H9 (cell line): Measurements from ENCODE around the gene SEPTIN12. TPM values are rescaled to one million over a fixed set of nuclear protein-coding genes. Genes with fewer than 3 reads are reported as not detected.
A peak's percentile ranks its signal among the peaks of the same experiment; 100 is the strongest.

Source experiments
- DNase-seq: peaks from one replicate; pipeline ENCODE4 v3.0.0-alpha.2; 2017
- H2AFZ ChIP-seq: one replicate; pipeline ENCODE4 v1.6.1; 2013; ENCODE audit warnings: mild to moderate bottlenecking, low read length, control low read depth, moderate library complexity
- H2AK5ac ChIP-seq: 2 replicates; pipeline ENCODE4 v1.6.1; 2013; ENCODE audit warnings: low read length, control low read depth, mixed read lengths; ENCODE audit not compliant: insufficient read length
- H2BK120ac ChIP-seq: one replicate; pipeline ENCODE4 v1.6.1; 2013; ENCODE audit warnings: low read depth, mild to moderate bottlenecking, low read length, control low read depth, inconsistent platforms; ENCODE audit not compliant: poor library complexity, severe bottlenecking
- H2BK12ac ChIP-seq: 2 replicates; pipeline ENCODE4 v1.6.1; 2013; ENCODE audit warnings: low read length, control low read depth, mixed read lengths, low read depth; ENCODE audit not compliant: insufficient read length
- H2BK15ac ChIP-seq: 2 replicates; pipeline ENCODE4 v1.6.1; 2013; ENCODE audit warnings: low read depth, low read length, control low read depth
- H2BK20ac ChIP-seq: one replicate; pipeline ENCODE4 v1.6.1; 2013; ENCODE audit warnings: low read depth, mild to moderate bottlenecking, low read length, control low read depth, inconsistent platforms; ENCODE audit not compliant: poor library complexity, severe bottlenecking
- H2BK5ac ChIP-seq: 2 replicates; pipeline ENCODE4 v1.6.1; 2013; ENCODE audit warnings: low read length, control low read depth, mixed read lengths; ENCODE audit not compliant: insufficient read length
- H3K14ac ChIP-seq: 2 replicates; pipeline ENCODE4 v1.6.1; 2013; ENCODE audit warnings: low read length, control low read depth; ENCODE audit not compliant: insufficient read depth
- H3K18ac ChIP-seq: 2 replicates; pipeline ENCODE4 v1.6.1; 2013; ENCODE audit warnings: low read depth, mild to moderate bottlenecking, mixed read lengths, low read length, control low read depth; ENCODE audit not compliant: insufficient read length
- H3K23ac ChIP-seq: 2 replicates; pipeline ENCODE4 v1.6.1; 2013; ENCODE audit warnings: low read length, control low read depth, mixed read lengths, low read depth; ENCODE audit not compliant: insufficient read length
- H3K23me2 ChIP-seq: 2 replicates; pipeline ENCODE4 v1.6.1; 2013; ENCODE audit warnings: low read depth, mild to moderate bottlenecking, mixed read lengths, low read length, control low read depth; ENCODE audit not compliant: insufficient read length, poor library complexity, severe bottlenecking
- H3K27ac ChIP-seq: 2 replicates; pipeline ENCODE4 v1.5.1; 2013; ENCODE audit warnings: low read length, control low read depth, mixed read lengths, low read depth; ENCODE audit not compliant: insufficient read length
- H3K27me3 ChIP-seq: 2 replicates; pipeline ENCODE4 v1.6.1; 2013; ENCODE audit warnings: low read length, control low read depth, inconsistent platforms; ENCODE audit not compliant: insufficient read depth
- H3K4ac ChIP-seq: 2 replicates; pipeline ENCODE4 v1.6.1; 2013; ENCODE audit warnings: low read depth, mild to moderate bottlenecking, control low read depth, inconsistent platforms, low read length, moderate library complexity
- H3K4me1 ChIP-seq: 2 replicates; pipeline ENCODE4 v1.6.1; 2013; ENCODE audit warnings: low read length, control low read depth, inconsistent platforms; ENCODE audit not compliant: insufficient read depth
- H3K4me2 ChIP-seq: 2 replicates; pipeline ENCODE4 v1.6.1; 2013; ENCODE audit warnings: low read length, control low read depth, mixed read lengths; ENCODE audit not compliant: insufficient read length, insufficient read depth
- H3K56ac ChIP-seq: 2 replicates; pipeline ENCODE4 v1.6.1; 2013; ENCODE audit warnings: low read depth, mild to moderate bottlenecking, mixed read lengths, low read length, control low read depth; ENCODE audit not compliant: insufficient read length
- H3K79me1 ChIP-seq: 2 replicates; pipeline ENCODE4 v1.6.1; 2013; ENCODE audit warnings: low read depth, mild to moderate bottlenecking, moderate library complexity, low read length, control low read depth, inconsistent platforms; ENCODE audit not compliant: insufficient read depth, poor library complexity, severe bottlenecking
- H3K79me2 ChIP-seq: 2 replicates; pipeline ENCODE4 v1.6.1; 2013; ENCODE audit warnings: low read length, control low read depth, inconsistent platforms; ENCODE audit not compliant: insufficient read depth
- H3K9ac ChIP-seq: 2 replicates; pipeline ENCODE4 v1.6.1; 2013; ENCODE audit warnings: low read length, control low read depth, mixed read lengths; ENCODE audit not compliant: insufficient read length; ENCODE audit errors: extremely low read depth
- H3K9me3 ChIP-seq: one replicate; pipeline ENCODE4 v1.6.1; 2013; ENCODE audit warnings: low read depth, low read length, inconsistent platforms; ENCODE audit not compliant: control insufficient read depth
- H3T11ph ChIP-seq: one replicate; pipeline ENCODE4 v1.6.1; 2013; ENCODE audit warnings: mild to moderate bottlenecking, low read length, control low read depth, inconsistent platforms
- H4K20me1 ChIP-seq: one replicate; pipeline ENCODE4 v1.6.1; 2013; ENCODE audit not compliant: control insufficient read depth, insufficient read length, insufficient read depth
- H4K5ac ChIP-seq: 2 replicates; pipeline ENCODE4 v1.6.1; 2013; ENCODE audit warnings: low read depth, mild to moderate bottlenecking, mixed read lengths, low read length, control low read depth; ENCODE audit not compliant: insufficient read length
- H4K8ac ChIP-seq: replicated peaks from 2 replicates; pipeline ENCODE4 v1.6.1; 2013; ENCODE audit warnings: low read length, control low read depth, mixed read lengths, low read depth; ENCODE audit not compliant: insufficient read length
- H4K91ac ChIP-seq: 2 replicates; pipeline ENCODE4 v1.6.1; 2013; ENCODE audit warnings: low read depth, mild to moderate bottlenecking, moderate library complexity, mixed read lengths, low read length, control low read depth; ENCODE audit not compliant: insufficient read length
- H3K27ac Mint-ChIP-seq, 3 experiments: 2 replicates in 2 of 3; 3 replicates in 1 of 3; pipeline ENCODE4 v1.8.0; 2020 to 2021; ENCODE audit warnings: mixed read lengths in 3 of 3, mild to moderate bottlenecking in 1 of 3, moderate library complexity in 1 of 3
- H3K27me3 Mint-ChIP-seq: 2 replicates; pipeline ENCODE4 v1.8.0; 2021; ENCODE audit warnings: low read depth, mild to moderate bottlenecking, moderate library complexity, mixed read lengths
- H3K36me3 Mint-ChIP-seq, 3 experiments: 2 replicates in 2 of 3; 3 replicates in 1 of 3; pipeline ENCODE4 v1.8.0; 2020 to 2021; ENCODE audit warnings: low read depth in 3 of 3, mixed read lengths in 3 of 3; ENCODE audit not compliant: insufficient read depth in 1 of 3
- H3K4me1 Mint-ChIP-seq, 2 experiments: 2 replicates each; pipeline ENCODE4 v1.8.0; 2020; ENCODE audit warnings: mixed read lengths in 2 of 2
- H3K4me3 Mint-ChIP-seq, 2 experiments: 2 replicates in 1 of 2; 3 replicates in 1 of 2; pipeline ENCODE4 v1.8.0; 2020 to 2021; ENCODE audit warnings: mild to moderate bottlenecking in 2 of 2, mixed read lengths in 2 of 2, moderate library complexity in 1 of 2
- H3K9me3 Mint-ChIP-seq, 2 experiments: 2 replicates in 1 of 2; 3 replicates in 1 of 2; pipeline ENCODE4 v1.8.0; 2020; ENCODE audit warnings: mild to moderate bottlenecking in 2 of 2, mixed read lengths in 2 of 2, moderate library complexity in 1 of 2
- WGBS: extraction: QIAGEN DNeasy Blood & Tissue Kit; methylation state at CpG from one replicate; pipeline ENCODE4 v1.1.7; 2013; ENCODE audit warnings: missing lambda C conversion rate, low lambda C conversion rate, mixed read lengths; ENCODE audit not compliant: insufficient read length; ENCODE audit errors: extremely low coverage; 5-methylcytosine and 5-hydroxymethylcytosine counted together
- total RNA-seq: library from RNA; stranded (reverse); gene quantifications from 2 replicates; pipeline ENCODE4 v1.2.1, GENCODE V29; 2021
- TF ChIP-seq, protein P1 (sequence below): fragments of 200-600 bp; sonication (generic); conservative IDR thresholded peaks from 3 replicates; pipeline ENCODE4 v1.8.0; 2021; ENCODE audit warnings: antibody characterized with exemption, mild to moderate bottlenecking

Gene SEPTIN12
- total RNA-seq, 1 experiment from 2014 or later, result 0.48 TPM

DNA sequence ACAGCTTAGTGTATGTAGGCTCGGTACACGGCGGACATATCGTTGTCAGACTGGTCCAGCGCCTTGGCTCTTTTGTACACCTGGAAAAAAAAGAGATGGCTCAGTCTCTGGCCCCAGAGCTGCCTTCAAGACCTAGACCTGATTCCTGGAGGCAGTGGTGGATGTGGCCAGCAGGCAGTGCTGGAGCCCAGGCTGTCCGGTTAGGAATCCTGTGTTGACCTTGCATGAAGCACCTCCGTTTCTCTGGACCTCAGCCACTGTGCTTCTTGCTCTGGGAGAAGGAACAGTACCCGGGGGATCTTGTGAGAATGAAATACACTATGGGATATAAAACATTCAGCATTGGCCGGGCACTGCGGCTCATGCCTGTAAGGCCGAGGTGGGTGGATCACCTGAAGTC is 17.1 kb upstream of the SEPTIN12 start:
- H4K5ac ChIP-seq, result no peak overlapping the region
- H3K27me3 ChIP-seq, result no peaks in the 10 kb centered on the region
- no peak overlapping the region for H4K8ac ChIP-seq
- no peaks in the 10 kb centered on the region for H3K79me2 ChIP-seq
- H3K27ac ChIP-seq, result no peak overlapping the region
- H2AK5ac ChIP-seq, result no peak overlapping the region
- H3K14ac ChIP-seq, result no peak overlapping the region
- TF ChIP-seq, protein P1, sequence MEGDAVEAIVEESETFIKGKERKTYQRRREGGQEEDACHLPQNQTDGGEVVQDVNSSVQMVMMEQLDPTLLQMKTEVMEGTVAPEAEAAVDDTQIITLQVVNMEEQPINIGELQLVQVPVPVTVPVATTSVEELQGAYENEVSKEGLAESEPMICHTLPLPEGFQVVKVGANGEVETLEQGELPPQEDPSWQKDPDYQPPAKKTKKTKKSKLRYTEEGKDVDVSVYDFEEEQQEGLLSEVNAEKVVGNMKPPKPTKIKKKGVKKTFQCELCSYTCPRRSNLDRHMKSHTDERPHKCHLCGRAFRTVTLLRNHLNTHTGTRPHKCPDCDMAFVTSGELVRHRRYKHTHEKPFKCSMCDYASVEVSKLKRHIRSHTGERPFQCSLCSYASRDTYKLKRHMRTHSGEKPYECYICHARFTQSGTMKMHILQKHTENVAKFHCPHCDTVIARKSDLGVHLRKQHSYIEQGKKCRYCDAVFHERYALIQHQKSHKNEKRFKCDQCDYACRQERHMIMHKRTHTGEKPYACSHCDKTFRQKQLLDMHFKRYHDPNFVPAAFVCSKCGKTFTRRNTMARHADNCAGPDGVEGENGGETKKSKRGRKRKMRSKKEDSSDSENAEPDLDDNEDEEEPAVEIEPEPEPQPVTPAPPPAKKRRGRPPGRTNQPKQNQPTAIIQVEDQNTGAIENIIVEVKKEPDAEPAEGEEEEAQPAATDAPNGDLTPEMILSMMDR, result no peak
- no peak overlapping the region for H3K18ac ChIP-seq
- H2BK120ac ChIP-seq, result no peak overlapping the region
- peaks cover 7% of the 10 kb centered on the region for H3K23me2 ChIP-seq
- no peaks in the 10 kb centered on the region for H3K79me1 ChIP-seq
- no peak overlapping the region for H3K56ac ChIP-seq
- H4K20me1 ChIP-seq, result no peaks in the 10 kb centered on the region
- H3K4me1 ChIP-seq, result no peaks in the 10 kb centered on the region
- no peak overlapping the region for H3K4me2 ChIP-seq
- no peak overlapping the region for H2AFZ ChIP-seq
- no peak overlapping the region for H3K9ac ChIP-seq
- no peak overlapping the region for H2BK5ac ChIP-seq
- no peak overlapping the region for H2BK20ac ChIP-seq
- H3K9me3 Mint-ChIP-seq, result no peaks in the 10 kb centered on the region
- H2BK15ac ChIP-seq, result no peak overlapping the region
- no peaks in the 10 kb centered on the region; the same call in 1 of the 2 replicates for H3K27me3 Mint-ChIP-seq
- no peaks in the 10 kb centered on the region for H3K9me3 ChIP-seq
- no peak overlapping the region for H3K4me3 Mint-ChIP-seq
- no peak overlapping the region for H3K23ac ChIP-seq
- no peak overlapping the region for H2BK12ac ChIP-seq
- peaks cover 17 to 31% of the 10 kb centered on the region in 2 experiments for H3K4me1 Mint-ChIP-seq
- no peak for DNase-seq
- no CpG with 5 or more reads among the region's 11 CpGs for WGBS
- no peak overlapping the region for H3T11ph ChIP-seq
- no peak overlapping the region for H4K91ac ChIP-seq
- H3K36me3 Mint-ChIP-seq, result peaks cover 18 to 47% (median 38%) of the 10 kb centered on the region in 3 experiments; a peak in 6 of 7 replicates
- H3K4ac ChIP-seq, result no peak overlapping the region
- H3K27ac Mint-ChIP-seq, result peak overlapping the region in 2 of 3 experiments; percentile 76 to 87; a peak in 4 of 7 replicates
